Neural cell (in vitro differentiated cells): ENCODE results near the gene SPIN3. TPM values are rescaled to one million over a fixed set of nuclear protein-coding genes. Genes with fewer than 3 reads are reported as not detected.
"Not testable (repeated sequence)": the region's sequence is repeated elsewhere in the genome, so short reads cannot be mapped to it uniquely, and the experiment has no call there.

Experiments used
- H2AFZ ChIP-seq: fragments of 200-600, 300-800 bp; sonication (generic), shearing (Covaris generic); 2 replicates; pipeline ENCODE4 v1.6.0; 2014; ENCODE audit warnings: low read depth, mild to moderate bottlenecking, antibody characterized with exemption, low read length, moderate library complexity
- H3F3A ChIP-seq: fragments of 200-600 bp; shearing (Covaris generic); 2 replicates; pipeline ENCODE4 v1.6.1; 2016; ENCODE audit warnings: mild to moderate bottlenecking, moderate library complexity, mixed read lengths, antibody characterized with exemption, low read length; ENCODE audit not compliant: insufficient read depth, poor library complexity, severe bottlenecking
- H3K27ac ChIP-seq: fragments of 200-600, 300-800 bp; sonication (generic), shearing (Covaris generic); 2 replicates; pipeline ENCODE4 v1.5.1; 2014; ENCODE audit warnings: mild to moderate bottlenecking, low read length, moderate library complexity
- H3K27me3 ChIP-seq: fragments of 300-800, 200-600 bp; sonication (generic), shearing (Covaris generic); 2 replicates; pipeline ENCODE4 v1.6.0; 2014; ENCODE audit warnings: mild to moderate bottlenecking, low read depth, low read length, moderate library complexity; ENCODE audit not compliant: insufficient read depth
- H3K36me3 ChIP-seq: fragments of 300-800, 200-600 bp; sonication (generic), shearing (Covaris generic); 2 replicates; pipeline ENCODE4 v1.5.1; 2014; ENCODE audit warnings: mild to moderate bottlenecking, antibody characterized with exemption, low read length, moderate library complexity; ENCODE audit not compliant: insufficient read depth
- H3K4me2 ChIP-seq: fragments of 300-800, 200-600 bp; sonication (generic), shearing (Covaris generic); 2 replicates; pipeline ENCODE4 v1.6.0; 2014; ENCODE audit warnings: mild to moderate bottlenecking, low read length
- H3K4me3 ChIP-seq: fragments of 300-800, 200-600 bp; sonication (generic), shearing (Covaris generic); 2 replicates; pipeline ENCODE4 v1.5.1; 2014; ENCODE audit warnings: mild to moderate bottlenecking, low read length, moderate library complexity
- H3K79me2 ChIP-seq: fragments of 200-600 bp; shearing (Covaris generic); replicated peaks from 2 replicates; pipeline ENCODE4 v1.6.0; 2014; ENCODE audit warnings: mild to moderate bottlenecking, low read length, moderate library complexity; ENCODE audit not compliant: insufficient read depth
- H3K9ac ChIP-seq: fragments of 300-800, 200-600 bp; sonication (generic), shearing (Covaris generic); 2 replicates; pipeline ENCODE4 v1.6.1; 2016; ENCODE audit warnings: mild to moderate bottlenecking, low read length, mixed read lengths
- H3K9me2 ChIP-seq: fragments of 200-600 bp; shearing (Covaris generic); 2 replicates; pipeline ENCODE4 v1.6.1; 2016; ENCODE audit warnings: mild to moderate bottlenecking, low read length, mixed read lengths; ENCODE audit not compliant: insufficient read depth
- H3K9me3 ChIP-seq: fragments of 200-600, 300-800 bp; sonication (generic), shearing (Covaris generic); 2 replicates; pipeline ENCODE4 v1.6.1; 2016; ENCODE audit warnings: mild to moderate bottlenecking, mixed run types, low read length, moderate library complexity, mixed read lengths
- H4K20me1 ChIP-seq: fragments of 200-600 bp; shearing (Covaris generic); 2 replicates; pipeline ENCODE4 v1.6.1; 2016; ENCODE audit warnings: mild to moderate bottlenecking, mixed run types; ENCODE audit not compliant: insufficient read depth
- CTCF ChIP-seq: fragments of 450-650 bp; IDR thresholded peaks from 2 replicates; pipeline ENCODE4 v1.5.1; 2014; ENCODE audit warnings: antibody characterized with exemption, mild to moderate bottlenecking, moderate library complexity; ENCODE audit not compliant: poor library complexity, severe bottlenecking
- EP300 ChIP-seq: fragments of 450-650 bp; conservative IDR thresholded peaks from 2 replicates; pipeline ENCODE4 v1.6.1; 2014; ENCODE audit warnings: antibody characterized with exemption, mild to moderate bottlenecking, moderate library complexity; ENCODE audit not compliant: poor library complexity, severe bottlenecking
- EZH2 ChIP-seq: fragments of 200-600, 300-800 bp; shearing (Covaris generic), sonication (generic); IDR thresholded peaks from 2 replicates; pipeline ENCODE4 v1.6.1; 2014; ENCODE audit warnings: antibody characterized with exemption, low read length, borderline replicate concordance, mild to moderate bottlenecking; ENCODE audit not compliant: insufficient read depth, poor library complexity, severe bottlenecking
- MXI1 ChIP-seq: fragments of 450-650 bp; conservative IDR thresholded peaks from 2 replicates; pipeline ENCODE4 v1.6.1; 2014; ENCODE audit warnings: antibody characterized with exemption, mild to moderate bottlenecking; ENCODE audit not compliant: poor library complexity, severe bottlenecking
- POLR2AphosphoS5 ChIP-seq: IDR thresholded peaks from 2 replicates; pipeline ENCODE4 v1.6.1; 2012
- RAD21 ChIP-seq: fragments of 450-650 bp; conservative IDR thresholded peaks from 2 replicates; pipeline ENCODE4 v1.6.1; 2014; ENCODE audit warnings: antibody characterized with exemption, mild to moderate bottlenecking, moderate library complexity
- REST ChIP-seq: IDR thresholded peaks from 2 replicates; pipeline ENCODE4 v1.6.1; 2012; ENCODE audit warnings: borderline replicate concordance
- SMC3 ChIP-seq: fragments of 450-650 bp; conservative IDR thresholded peaks from 2 replicates; pipeline ENCODE4 v1.6.1; 2014; ENCODE audit warnings: antibody characterized with exemption, mild to moderate bottlenecking, moderate library complexity; ENCODE audit not compliant: poor library complexity
- TAF1 ChIP-seq: IDR thresholded peaks from 2 replicates; pipeline ENCODE4 v1.6.1; 2012; ENCODE audit warnings: low read depth
- polyA minus RNA-seq: library from RNA; depleted of rRNA, polyadenylated mRNA; stranded (reverse); fragments of >200 nt; gene quantifications from 2 replicates; pipeline ENCODE4 v1.2.3, GENCODE V29; 2014
- polyA plus RNA-seq: library from polyadenylated mRNA; depleted of rRNA; stranded (reverse); fragments of >200 nt; gene quantifications from 2 replicates; pipeline ENCODE4 v1.2.3, GENCODE V29; 2014

SPIN3 gene
- 48.7 and 59.9 TPM in 2 replicates for polyA plus RNA-seq
- 41.1 and 50.0 TPM in 2 replicates for polyA minus RNA-seq

GRCh38 chrX:56995271-56995994 is at the start of gene SPIN3:
TSS of gene SPIN3 (minus strand) at chrX:56995541. CDS start at chrX:56994947, 594 bp downstream.
- Histone ChIP-seq H3K27ac (peak within 1 kb of the TSS; percentile 79), H4K20me1 (no peaks in the 10 kb centered on the region), H3K4me3 (peak within 1 kb of the TSS; percentile 79), H3K79me2 (no peaks in the 10 kb centered on the region), H3K36me3 (no peaks in the 10 kb centered on the region), H3F3A (no peaks in the 10 kb centered on the region), H2AFZ (peak within 1 kb of the TSS; percentile 76), H3K9ac (peak within 1 kb of the TSS; percentile 79), H3K9me3 (no peaks in the 10 kb centered on the region), H3K4me2 (peak within 1 kb of the TSS; percentile 23), H3K9me2 (no peaks in the 10 kb centered on the region), H3K27me3 (no peaks in the 10 kb centered on the region)
- TF ChIP-seq REST (no peak), CTCF (no peak), MXI1 (peak; percentile 47), TAF1 (peak; percentile 37), POLR2AphosphoS5 (peak; percentile 69), EP300 (no peak), EZH2 (no peak), SMC3 (no peak), RAD21 (no peak)

- Histone ChIP-seq H3K9me2 (no peaks in the 10 kb centered on the region), H3K9me3 (no peaks in the 10 kb centered on the region), H3K4me2 (no peak overlapping the region), H3K79me2 (no peaks in the 10 kb centered on the region), H3K27me3 (no peaks in the 10 kb centered on the region), H3K36me3 (no peaks in the 10 kb centered on the region), H2AFZ (no peak overlapping the region), H3F3A (no peaks in the 10 kb centered on the region), H4K20me1 (no peaks in the 10 kb centered on the region), H3K27ac (no peak overlapping the region), H3K4me3 (no peak overlapping the region), H3K9ac (no peak overlapping the region)
- TF ChIP-seq SMC3 (no peak), RAD21 (no peak), TAF1 (no peak), EZH2 (no peak), MXI1 (no peak), EP300 (no peak), POLR2AphosphoS5 (no peak), REST (no peak), CTCF (no peak)
Observed at GRCh38 chrX:57044245-57044644, 48.9 kb upstream of the SPIN3 start.

GRCh38 chrX:57037265-57037664 is 41.9 kb upstream of the SPIN3 start:
- not testable (repeated sequence) for H2AFZ ChIP-seq, H3K9me2 ChIP-seq, H3K79me2 ChIP-seq, H3K9ac ChIP-seq, H3K27me3 ChIP-seq, H3K9me3 ChIP-seq, H3F3A ChIP-seq, H3K36me3 ChIP-seq, H4K20me1 ChIP-seq, H3K4me3 ChIP-seq, H3K27ac ChIP-seq, H3K4me2 ChIP-seq
